HCT116 (cell line): ENCODE data around the gene RNASEH2B. TPM values are rescaled to one million over a fixed set of nuclear protein-coding genes. Genes with fewer than 3 reads are reported as not detected.

ENCODE experiments used
- ATAC-seq: fragments of 200-7000 bp; cut with Tn5 transposase; 2 replicates; pipeline ENCODE4 v1.9.1; 2020; ENCODE audit warnings: mild to moderate bottlenecking, moderate library complexity
- BruUV-seq: library from RNA; stranded (reverse); fragments of 400-500 nt; replicated peaks from 2 replicates; lab custom pipeline; 2021; lab: Mats Ljungman, UMichigan
- CTCF ChIA-PET: fragments of 300-600 bp; sonication (Branson Sonifier 250); formaldehyde crosslinking; loops from one replicate; lab custom pipeline; 2021; ENCODE audit warnings: antibody characterized with exemption; lab: Charles Lee
- POLR2A ChIA-PET: fragments of 300-600, 350-600 bp; sonication (Branson Sonifier 250); formaldehyde crosslinking; loops from one replicate; lab custom pipeline; 2021; ENCODE audit warnings: antibody characterized with exemption; lab: Charles Lee
- RAD21 ChIA-PET, 2 experiments: fragments of 300-600 bp; sonication (Branson Sonifier 250); formaldehyde crosslinking; loops; one replicate each; lab custom pipeline; 2023; ENCODE audit warnings: low total read pairs in 2 of 2; ENCODE audit not compliant: uncharacterized antibody in 2 of 2, unreplicated experiment in 2 of 2, low non-redundant PET in 1 of 2; lab: Charles Lee
- DNase-seq: peaks from one replicate; pipeline ENCODE4 v3.0.0-alpha.2; 2010; ENCODE audit warnings: low read depth, low spot score
- H2AFZ ChIP-seq: fragments of 200-600 bp; shearing (Covaris generic), sonication (generic); 2 replicates; pipeline ENCODE4 v1.6.1; 2017; ENCODE audit warnings: low read depth, mixed run types, mixed read lengths, antibody characterized with exemption, low read length; ENCODE audit not compliant: poor library complexity, severe bottlenecking
- H3K27ac ChIP-seq: 2 replicates; pipeline ENCODE4 v1.5.1; 2012; ENCODE audit warnings: low read depth, low read length
- H3K27me3 ChIP-seq: fragments of 200-600 bp; sonication (generic); 2 replicates; pipeline ENCODE4 v1.6.1; 2016; ENCODE audit warnings: mixed run types, low read length, mixed read lengths; ENCODE audit not compliant: insufficient read depth
- H3K36me3 ChIP-seq, 2 experiments: fragments of 200-500 bp in 1 of 2; fragments of 200-600 bp in 1 of 2; sonication (Bioruptor generic) in 1 of 2; sonication (generic) in 1 of 2; 2 replicates each; pipeline versions ENCODE4 v1.5.1 to v1.6.1; 2014 to 2016; ENCODE audit warnings: low read length in 2 of 2, inconsistent platforms in 1 of 2, mixed read lengths in 1 of 2, mixed run types in 1 of 2; ENCODE audit not compliant: insufficient read depth in 2 of 2, control insufficient read depth in 1 of 2
- H3K4me1 ChIP-seq, 2 experiments: fragments of 200-600 bp in 1 of 2; sonication (generic) in 1 of 2; 2 replicates each; pipeline versions ENCODE4 v1.5.1 to v1.6.1; 2012 to 2017; ENCODE audit warnings: low read length in 2 of 2, inconsistent platforms in 1 of 2, mild to moderate bottlenecking in 1 of 2, mixed read lengths in 1 of 2, mixed run types in 1 of 2, moderate library complexity in 1 of 2; ENCODE audit not compliant: insufficient read depth in 2 of 2, control insufficient read depth in 1 of 2
- H3K4me2 ChIP-seq: fragments of 200-600 bp; sonication (generic); 2 replicates; pipeline ENCODE4 v1.6.1; 2017; ENCODE audit warnings: mixed run types, low read length, mixed read lengths
- H3K4me3 ChIP-seq, 2 experiments: fragments of 200-600 bp in 1 of 2; sonication (generic) in 1 of 2; replicated peaks in 1 of 2; 2 replicates each; pipeline ENCODE4 v1.5.1; 2011 to 2016; ENCODE audit warnings: low read length in 2 of 2, control low read depth in 1 of 2, low read depth in 1 of 2, mild to moderate bottlenecking in 1 of 2, mixed read lengths in 1 of 2, mixed run types in 1 of 2
- H3K79me2 ChIP-seq: fragments of 200-600 bp; sonication (generic); 2 replicates; pipeline ENCODE4 v1.6.1; 2017; ENCODE audit warnings: mild to moderate bottlenecking, mixed run types, low read length, moderate library complexity, mixed read lengths; ENCODE audit not compliant: insufficient read depth
- H3K9ac ChIP-seq: fragments of 200-600 bp; sonication (generic); 2 replicates; pipeline ENCODE4 v1.6.1; 2016; ENCODE audit warnings: low read length, mixed read lengths
- H3K9me2 ChIP-seq: fragments of 200-600 bp; sonication (generic), shearing (Covaris generic); 2 replicates; pipeline ENCODE4 v1.6.1; 2017; ENCODE audit warnings: mixed run types, mild to moderate bottlenecking, moderate library complexity; ENCODE audit not compliant: insufficient read depth
- H3K9me3 ChIP-seq, 2 experiments: fragments of 200-500 bp in 1 of 2; fragments of 200-600 bp in 1 of 2; sonication (Bioruptor generic) in 1 of 2; sonication (generic) in 1 of 2; 2 replicates each; pipeline ENCODE4 v1.6.1; 2014 to 2017; ENCODE audit warnings: low read length in 2 of 2, mixed read lengths in 2 of 2, inconsistent platforms in 1 of 2, low read depth in 1 of 2, mild to moderate bottlenecking in 1 of 2, mixed run types in 1 of 2, moderate library complexity in 1 of 2; ENCODE audit not compliant: control insufficient read depth in 1 of 2, insufficient read depth in 1 of 2
- H4K20me1 ChIP-seq: fragments of 200-600 bp; sonication (generic), shearing (Covaris generic); 2 replicates; pipeline ENCODE4 v1.6.1; 2017; ENCODE audit warnings: mixed run types, mild to moderate bottlenecking, moderate library complexity; ENCODE audit not compliant: insufficient read depth
- ATF3 ChIP-seq: IDR thresholded peaks from 2 replicates; pipeline ENCODE4 v1.6.1; 2012
- ELF1 ChIP-seq: IDR thresholded peaks from 2 replicates; pipeline ENCODE4 v1.6.1; 2012; ENCODE audit warnings: low read depth, borderline replicate concordance
- EZH2 ChIP-seq: fragments of 200-600 bp; sonication (generic); IDR thresholded peaks from 2 replicates; pipeline ENCODE4 v1.6.1; 2017; ENCODE audit warnings: antibody characterized with exemption, mixed run types
- FOSL1 ChIP-seq: IDR thresholded peaks from 2 replicates; pipeline ENCODE4 v1.6.1; 2012; ENCODE audit warnings: low read depth
- POLR2AphosphoS5 ChIP-seq: IDR thresholded peaks from 2 replicates; pipeline ENCODE4 v1.6.1; 2011; ENCODE audit warnings: mild to moderate bottlenecking, low read depth, low read length, moderate library complexity
- SP1 ChIP-seq: IDR thresholded peaks from 2 replicates; pipeline ENCODE4 v1.6.1; 2012; ENCODE audit warnings: low read depth
- ZBTB33 ChIP-seq: IDR thresholded peaks from 2 replicates; pipeline ENCODE4 v1.6.1; 2011; ENCODE audit warnings: mild to moderate bottlenecking, low read length, moderate library complexity; ENCODE audit not compliant: insufficient replicate concordance; ENCODE audit errors: extremely low read depth
- intact Hi-C: fragments of 100-400 bp; cut with micrococcal nuclease; formaldehyde crosslinking; loops from 2 replicates; pipeline ENCODE4 v1.10.0; 2022
- total RNA-seq: library from RNA; stranded (reverse); gene quantifications from one replicate; pipeline ENCODE4 v1.2.1, GENCODE V29; 2021; ENCODE audit not compliant: unreplicated experiment

The RNASEH2B gene
- total RNA-seq, 1 experiment from 2014 or later: 41.3 TPM

- no peaks in the 10 kb centered on the region for H4K20me1 ChIP-seq
- POLR2A ChIA-PET: no interaction called here
- H3K4me2 ChIP-seq: no peak overlapping the region
- no peak overlapping the region for H3K9ac ChIP-seq
- BruUV-seq: no TSS peak
- intact Hi-C loops: no loop called here
- ATAC-seq (no peak), DNase-seq (no peak)
- no peak overlapping the region for H3K4me3 ChIP-seq
- RAD21 ChIA-PET: no interaction called here
- H3K9me2 ChIP-seq: no peaks in the 10 kb centered on the region
- peaks cover 0 to 8% of the 10 kb centered on the region in 2 experiments; a peak in 1 of 4 replicates for H3K36me3 ChIP-seq
- H3K9me3 ChIP-seq: no peaks in the 10 kb centered on the region
- H3K27ac ChIP-seq: no peak overlapping the region
- no peak for TF ChIP-seq ATF3
- TF ChIP-seq FOSL1: no peak
- no peak for TF ChIP-seq SP1
- TF ChIP-seq ELF1: no peak
- TF ChIP-seq POLR2AphosphoS5: no peak
- TF ChIP-seq ZBTB33: no peak
- no peak for TF ChIP-seq EZH2
- H3K4me1 ChIP-seq: no peaks in the 10 kb centered on the region
- H3K27me3 ChIP-seq: no peaks in the 10 kb centered on the region
- CTCF ChIA-PET: interaction anchor here (1.2 kb wide), 1 partner anchor 23 kb away, joined by 3 read pairs; no protein-coding TSS in a partner anchor
- H3K79me2 ChIP-seq: no peaks in the 10 kb centered on the region
- no peak overlapping the region for H2AFZ ChIP-seq
Measured at GRCh38 chr13:50934735-50935435, 25.3 kb downstream of the RNASEH2B start.
